ENCODE measurements around the gene SYTL4. TPM values are rescaled to one million over a fixed set of nuclear protein-coding genes. Genes with fewer than 3 reads are reported as not detected.
A peak's percentile ranks its signal among the peaks of the same experiment; 100 is the strongest.
"Not testable (repeated sequence)": the region's sequence is repeated elsewhere in the genome, so short reads cannot be mapped to it uniquely, and the experiment has no call there.

Gene SYTL4
- polyA plus RNA-seq (ENCODE audit: low read depth in 6 of 6), result under 1 TPM in 4 of 6 donors, not detected in 2; 0.08 to 0.33 (median 0.23) TPM

GRCh38 chrX:100731441-100732281 lies at the start of gene SYTL4:
SYTL4 (minus strand) TSS chrX:100732121; CDS start chrX:100702037, 30,084 bp downstream.
- Mint-ChIP-seq H3K27me3 (peaks cover 36 to 59% (median 50%) of the 10 kb centered on the region in 3 donors), H3K9me3 (peaks cover 0 to 7% (median 0%) of the 10 kb centered on the region in 7 donors), H3K36me3 (no peaks in the 10 kb centered on the region), H3K4me1 (peaks cover 0 to 8% (median 3%) of the 10 kb centered on the region in 3 donors), H3K27ac (peak within 1 kb of the TSS in 1 of 6 donors; percentile 60), H3K4me3 (peak within 1 kb of the TSS; percentile 30 to 88 (median 68))
- ATAC-seq (ENCODE audit: low read depth in 2 of 2) (no peak), DNase-seq (no peak)

- ATAC-seq (ENCODE audit: low read depth in 2 of 2); H3K4me1 Mint-ChIP-seq; H3K9me3 Mint-ChIP-seq; H3K4me3 Mint-ChIP-seq; H3K36me3 Mint-ChIP-seq; DNase-seq: not testable (repeated sequence)
- Mint-ChIP-seq H3K27me3 (peaks cover 0 to 22% (median 6%) of the 10 kb centered on the region in 3 donors), H3K27ac (peak overlapping the region in 1 of 6 donors; percentile 70)
These were observed 37.5 kb upstream of the SYTL4 start for GRCh38 chrX:100769439-100769838.

GRCh38 chrX:100768679-100769338 lies 36.9 kb upstream of the SYTL4 start:
- ATAC-seq (ENCODE audit: low read depth in 2 of 2) (peak; percentile 38 to 52), DNase-seq (peak; percentile 70)
- Mint-ChIP-seq H3K27me3 (peaks cover 0 to 19% (median 0%) of the 10 kb centered on the region in 3 donors), H3K27ac (no peak overlapping the region), H3K4me3 (peak overlapping the region in 1 of 8 donors; percentile 32), H3K36me3 (no peaks in the 10 kb centered on the region), H3K9me3 (peaks cover 0 to 4% (median 0%) of the 10 kb centered on the region in 7 donors), H3K4me1 (peaks cover 0 to 5% (median 4%) of the 10 kb centered on the region in 3 donors)

GRCh38 chrX:100750883-100751282 lies 19.0 kb upstream of the SYTL4 start:
- Mint-ChIP-seq H3K27ac (no peak overlapping the region), H3K36me3 (no peaks in the 10 kb centered on the region)

GRCh38 chrX:100748108-100748507 lies 16.2 kb upstream of the SYTL4 start:
- Mint-ChIP-seq H3K4me1 (no peaks in the 10 kb centered on the region), H3K27ac (no peak overlapping the region), H3K9me3 (no peaks in the 10 kb centered on the region), H3K36me3 (no peaks in the 10 kb centered on the region), H3K27me3 (peaks cover 22 to 49% (median 34%) of the 10 kb centered on the region in 3 donors), H3K4me3 (no peak overlapping the region)
- ATAC-seq (ENCODE audit: low read depth in 2 of 2) (no peak), DNase-seq (no peak)

More at GRCh38 chrX:100750883-100751282, 19.0 kb upstream of the SYTL4 start:
- Mint-ChIP-seq H3K27me3 (peaks cover 26 to 44% (median 34%) of the 10 kb centered on the region in 3 donors), H3K9me3 (no peaks in the 10 kb centered on the region), H3K4me3 (no peak overlapping the region), H3K4me1 (no peaks in the 10 kb centered on the region)
- ATAC-seq (ENCODE audit: low read depth in 2 of 2), result no peak
- no peak for DNase-seq

- Mint-ChIP-seq H3K4me3 (no peak overlapping the region), H3K27ac (no peak overlapping the region), H3K36me3 (no peaks in the 10 kb centered on the region), H3K4me1 (no peaks in the 10 kb centered on the region), H3K9me3 (no peaks in the 10 kb centered on the region), H3K27me3 (peaks cover 19 to 46% (median 30%) of the 10 kb centered on the region in 3 donors)
- ATAC-seq (ENCODE audit: low read depth in 2 of 2) (no peak), DNase-seq (no peak)
These were observed 15.8 kb upstream of the SYTL4 start for GRCh38 chrX:100747703-100748102.

- Mint-ChIP-seq H3K27ac (no peak overlapping the region), H3K36me3 (no peaks in the 10 kb centered on the region), H3K4me1 (no peaks in the 10 kb centered on the region), H3K4me3 (no peak overlapping the region), H3K27me3 (peaks cover 15 to 40% (median 24%) of the 10 kb centered on the region in 3 donors), H3K9me3 (no peaks in the 10 kb centered on the region)
- DNase-seq, result no peak
- no peak for ATAC-seq (ENCODE audit: low read depth in 2 of 2)
These were observed 15.2 kb upstream of the SYTL4 start for GRCh38 chrX:100747090-100747489.

- peaks cover 14 to 30% (median 15%) of the 10 kb centered on the region in 3 donors for H3K27me3 Mint-ChIP-seq
- H3K9me3 Mint-ChIP-seq, result no peaks in the 10 kb centered on the region
- no peak overlapping the region for H3K4me3 Mint-ChIP-seq
- ATAC-seq (ENCODE audit: low read depth in 2 of 2) (no peak), DNase-seq (no peak)
- no peaks in the 10 kb centered on the region for H3K4me1 Mint-ChIP-seq
- H3K36me3 Mint-ChIP-seq, result no peaks in the 10 kb centered on the region
- no peak overlapping the region for H3K27ac Mint-ChIP-seq
These were observed 14.1 kb upstream of the SYTL4 start for GRCh38 chrX:100745806-100746537.

GRCh38 chrX:100745205-100745604 lies 13.3 kb upstream of the SYTL4 start:
- H3K27me3 Mint-ChIP-seq, result peaks cover 7 to 25% (median 15%) of the 10 kb centered on the region in 3 donors
- H3K4me3 Mint-ChIP-seq, result no peak overlapping the region
- H3K27ac Mint-ChIP-seq, result no peak overlapping the region
- no peaks in the 10 kb centered on the region for H3K4me1 Mint-ChIP-seq
- ATAC-seq (ENCODE audit: low read depth in 2 of 2) (no peak), DNase-seq (no peak)
- no peaks in the 10 kb centered on the region for H3K9me3 Mint-ChIP-seq
- no peaks in the 10 kb centered on the region for H3K36me3 Mint-ChIP-seq

- H3K4me3 Mint-ChIP-seq, result no peak overlapping the region
- no peak for ATAC-seq (ENCODE audit: low read depth in 2 of 2)
These were observed 11.2 kb upstream of the SYTL4 start for GRCh38 chrX:100743009-100743607.

GRCh38 chrX:100724006-100724405 lies 7.9 kb downstream of the SYTL4 start:
- not testable (repeated sequence) for H3K4me1 Mint-ChIP-seq; H3K36me3 Mint-ChIP-seq; ATAC-seq (ENCODE audit: low read depth in 2 of 2); H3K9me3 Mint-ChIP-seq; H3K4me3 Mint-ChIP-seq; DNase-seq; H3K27ac Mint-ChIP-seq
- peaks cover 9 to 42% (median 27%) of the 10 kb centered on the region in 3 donors for H3K27me3 Mint-ChIP-seq

More at GRCh38 chrX:100743009-100743607, 11.2 kb upstream of the SYTL4 start:
- DNase-seq, result no peak
- Mint-ChIP-seq H3K27me3 (peaks cover 4 to 36% (median 8%) of the 10 kb centered on the region in 3 donors), H3K9me3 (no peaks in the 10 kb centered on the region), H3K27ac (no peak overlapping the region), H3K36me3 (no peaks in the 10 kb centered on the region), H3K4me1 (no peaks in the 10 kb centered on the region)

GRCh38 chrX:100721328-100721727 lies 10.6 kb downstream of the SYTL4 start:
- no peak for ATAC-seq (ENCODE audit: low read depth in 2 of 2)
- H3K4me3 Mint-ChIP-seq, result no peak overlapping the region

GRCh38 chrX:100720301-100720700 lies 11.6 kb downstream of the SYTL4 start:
- no peak for DNase-seq
- ATAC-seq (ENCODE audit: low read depth in 2 of 2), result no peak
- Mint-ChIP-seq H3K4me1 (no peaks in the 10 kb centered on the region), H3K4me3 (no peak overlapping the region), H3K36me3 (no peaks in the 10 kb centered on the region), H3K27ac (peak overlapping the region in 1 of 6 donors; percentile 51), H3K9me3 (peaks cover 0 to 4% (median 0%) of the 10 kb centered on the region in 7 donors), H3K27me3 (peaks cover 0 to 14% (median 4%) of the 10 kb centered on the region in 3 donors)

More at GRCh38 chrX:100721328-100721727, 10.6 kb downstream of the SYTL4 start:
- H3K4me1 Mint-ChIP-seq, result no peaks in the 10 kb centered on the region
- peaks cover 4 to 20% (median 4%) of the 10 kb centered on the region in 3 donors for H3K27me3 Mint-ChIP-seq
- peaks cover 0 to 4% (median 0%) of the 10 kb centered on the region in 7 donors for H3K9me3 Mint-ChIP-seq
- no peak overlapping the region for H3K27ac Mint-ChIP-seq
- H3K36me3 Mint-ChIP-seq, result no peaks in the 10 kb centered on the region
- DNase-seq, result no peak
